NCI-H1417 treated with DMSO at 0.1 percent for 48 hours (cell line): ENCODE data around the gene FAM53B.
A peak's percentile ranks its signal among the peaks of the same experiment; 100 is the strongest.

Source experiments
- DNase-seq: peaks from one replicate; lab custom pipeline; 2025; lab: John Stamatoyannopoulos, UW

FAM53B gene

GRCh38 chr10:124645467-124646095 lies 98.6 kb downstream of the FAM53B start:
- DNase-seq: no peak

- DNase-seq: no peak
These were observed 99.3 kb downstream of the FAM53B start for GRCh38 chr10:124644771-124645415.

GRCh38 chr10:124644236-124644635 lies 99.9 kb downstream of the FAM53B start:
- no peak for DNase-seq

GRCh38 chr10:124643330-124644009 lies 100.7 kb downstream of the FAM53B start:
- peak; percentile 21 for DNase-seq

- no peak for DNase-seq
These were observed 102.0 kb downstream of the FAM53B start for GRCh38 chr10:124642088-124642710.

DNA sequence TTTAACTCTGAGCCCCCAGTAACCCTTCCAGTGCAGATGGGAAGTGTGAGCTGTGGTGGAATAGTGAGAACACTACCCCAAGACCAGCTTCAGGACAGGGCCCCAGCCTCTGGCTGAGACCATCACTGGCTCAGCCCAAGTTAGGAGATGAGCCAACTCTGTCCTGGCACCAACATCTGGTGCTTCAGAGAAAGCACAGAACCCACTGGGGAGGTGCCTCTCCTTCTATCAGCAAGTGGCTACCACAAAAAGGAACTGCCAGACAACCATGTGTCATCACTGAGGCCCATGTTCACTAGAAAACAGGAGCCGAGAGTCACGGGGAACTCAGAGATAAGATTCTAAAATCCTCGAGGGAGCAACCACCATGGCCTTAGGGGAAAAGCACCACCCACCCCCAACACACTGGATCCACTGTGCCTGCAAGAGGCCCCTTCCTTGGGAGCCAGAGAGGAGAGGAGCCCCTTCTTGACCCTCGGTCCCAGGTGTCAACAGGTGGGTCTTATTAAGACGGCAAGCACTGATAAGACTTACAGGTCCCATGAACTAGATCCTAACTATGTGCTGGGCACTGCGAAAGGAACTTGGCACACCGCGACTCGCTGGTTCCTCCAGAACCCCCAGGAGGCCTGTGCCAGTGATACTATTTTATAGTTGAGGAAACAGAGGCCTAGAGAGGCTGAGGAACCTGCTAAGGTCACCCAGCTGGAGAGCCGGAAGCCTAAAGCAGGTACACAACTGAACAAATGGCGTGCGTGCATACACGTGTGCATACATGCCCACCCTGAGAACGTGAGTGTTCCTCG lies 102.7 kb downstream of the FAM53B start:
- DNase-seq: no peak

DNA sequence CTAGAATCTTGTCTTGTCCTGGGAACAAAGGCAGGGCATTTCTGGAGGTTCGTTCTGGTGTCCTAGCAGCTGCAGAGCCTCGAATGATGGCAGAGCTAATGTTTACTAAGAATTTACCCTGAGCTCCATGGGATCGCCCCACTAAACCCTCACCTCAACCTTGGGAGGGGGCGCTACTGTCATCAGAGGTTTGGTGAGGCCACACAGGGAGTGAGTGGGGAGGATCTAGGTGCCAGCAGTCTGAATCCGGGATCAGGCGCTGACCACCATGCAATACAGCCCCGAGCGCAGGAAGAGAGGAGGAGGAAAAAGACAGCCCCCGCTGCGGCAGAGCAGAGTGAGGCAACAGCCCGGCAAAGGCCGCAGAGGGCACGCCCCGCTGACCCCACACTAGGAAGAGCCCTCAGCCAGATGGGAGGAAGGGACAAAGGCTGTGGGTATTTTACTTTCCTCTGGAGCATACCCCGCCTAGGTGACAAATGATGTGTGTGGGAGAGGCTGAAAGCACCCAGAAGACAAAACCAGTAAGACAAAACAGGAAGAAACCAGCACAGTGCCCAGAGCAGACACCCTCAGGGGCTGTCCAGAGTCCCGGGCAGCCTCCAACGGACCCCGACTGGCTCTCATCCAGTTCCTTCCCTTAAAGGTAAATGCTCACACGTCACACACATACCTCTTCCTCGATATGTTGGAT lies 103.5 kb downstream of the FAM53B start:
- no peak for DNase-seq

GRCh38 chr10:124640056-124640455 lies 104.1 kb downstream of the FAM53B start:
- no peak for DNase-seq

- DNase-seq: no peak
These were observed 104.5 kb downstream of the FAM53B start for GRCh38 chr10:124639646-124640045.

- no peak for DNase-seq
These were observed 105.0 kb downstream of the FAM53B start for GRCh38 chr10:124639206-124639605.

DNA sequence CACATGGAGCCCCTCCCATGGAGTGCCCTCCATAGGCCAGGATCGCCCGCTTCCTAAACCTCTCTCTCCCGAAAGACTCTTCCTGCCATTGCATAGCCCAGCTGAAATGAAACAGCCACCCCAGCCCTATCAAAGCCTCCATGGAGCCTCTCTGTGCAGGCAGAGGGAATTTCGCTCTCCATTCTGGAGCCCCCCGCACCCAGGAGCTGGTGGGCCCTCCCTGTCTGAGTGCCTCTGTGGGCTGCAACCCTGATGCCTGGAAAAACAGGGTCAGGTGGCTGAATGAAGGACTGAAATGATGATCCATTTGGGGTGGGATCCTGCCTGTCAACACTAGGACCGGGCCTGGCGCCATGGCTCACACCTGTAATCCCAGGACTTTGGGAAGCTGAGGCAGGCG lies 106.4 kb downstream of the FAM53B start:
- DNase-seq: no peak

- DNase-seq: no peak
These were observed 107.0 kb downstream of the FAM53B start for GRCh38 chr10:124637091-124637700.

GRCh38 chr10:124636271-124636995 lies 107.7 kb downstream of the FAM53B start:
- no peak for DNase-seq

DNA sequence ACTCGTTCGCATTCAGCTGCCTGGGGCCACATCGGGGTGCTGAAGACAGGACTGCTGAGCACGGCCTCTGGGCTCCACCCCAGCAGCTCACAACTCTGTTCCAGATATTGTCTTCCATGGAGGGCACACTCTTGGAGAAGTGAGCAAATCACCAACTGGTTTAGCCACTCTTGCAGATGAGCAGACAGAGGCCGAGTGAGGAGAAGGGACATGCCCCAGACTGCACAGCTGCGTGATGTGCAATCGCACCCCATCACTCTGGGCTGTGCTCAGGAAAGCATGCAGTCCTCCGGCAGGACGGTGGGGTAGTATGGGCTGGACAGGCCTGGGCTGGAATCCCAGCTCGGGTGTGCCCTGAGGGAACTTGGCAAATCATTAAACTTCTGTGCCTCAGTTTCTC lies 111.6 kb downstream of the FAM53B start:
- DNase-seq: no peak

DNA sequence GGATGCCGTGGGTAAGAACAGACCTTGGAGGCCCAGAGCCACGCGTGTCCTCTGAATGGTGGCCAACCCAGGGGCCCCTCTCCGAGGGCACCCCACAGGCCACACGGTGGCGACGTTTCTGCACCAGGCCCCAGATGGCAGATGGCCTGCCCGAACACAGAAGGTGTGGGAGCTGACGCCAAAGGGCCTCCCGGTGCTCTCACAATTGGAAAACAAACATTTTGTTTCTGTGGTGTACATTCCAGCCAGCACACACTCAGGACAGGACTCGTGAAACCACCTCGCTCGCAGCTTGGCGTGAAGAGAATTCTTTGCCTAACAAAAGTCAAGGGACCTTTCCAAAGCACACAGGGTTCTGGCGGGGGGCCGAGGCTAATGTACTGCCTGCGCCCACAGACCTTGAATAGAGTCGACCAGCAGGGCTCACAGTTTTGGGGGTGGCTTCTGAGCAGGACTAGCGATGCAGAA lies 112.1 kb downstream of the FAM53B start:
- no peak for DNase-seq

GRCh38 chr10:124630551-124630950 lies 113.6 kb downstream of the FAM53B start:
- no peak for DNase-seq

- DNase-seq: no peak
These were observed 114.3 kb downstream of the FAM53B start for GRCh38 chr10:124629842-124630241.

DNA sequence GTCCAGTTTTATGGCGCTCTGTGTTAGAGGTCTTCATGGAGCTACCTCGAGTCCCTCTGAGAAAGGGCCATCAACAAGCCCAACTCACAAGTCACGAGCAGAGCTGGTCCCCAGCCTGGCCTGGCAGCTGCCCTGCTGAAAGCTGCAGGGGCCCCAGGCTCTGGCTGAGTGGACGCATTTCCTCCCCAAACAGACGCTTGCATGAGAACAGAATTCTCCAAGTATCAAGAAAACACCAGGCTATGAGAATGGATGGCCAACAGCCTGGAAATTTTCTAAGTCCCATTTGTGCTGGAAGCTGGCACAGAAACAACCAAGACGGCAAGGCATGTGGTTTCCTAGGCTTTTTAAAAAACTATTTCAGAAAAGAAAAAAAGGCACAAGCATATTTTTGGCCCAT lies 114.8 kb downstream of the FAM53B start:
- DNase-seq: no peak

DNA sequence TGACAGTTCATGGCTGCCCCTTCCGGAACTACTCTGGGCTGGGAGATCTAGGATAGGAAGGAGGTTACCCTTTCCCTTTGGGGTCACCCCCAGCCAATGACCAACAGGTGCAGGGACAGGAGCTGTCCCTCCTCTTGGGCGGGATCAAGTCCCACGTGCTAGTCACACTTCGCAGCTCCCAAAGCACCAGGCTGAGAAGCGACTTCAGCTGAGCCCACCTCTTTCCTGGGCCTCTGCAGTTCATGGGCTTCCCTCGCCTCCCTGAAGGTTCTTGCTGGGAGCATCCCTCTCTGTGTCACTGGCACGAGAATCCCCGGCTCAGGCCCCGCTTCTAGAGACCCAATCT lies 115.5 kb downstream of the FAM53B start:
- no peak for DNase-seq
